HG03460 (cell line): ENCODE data around the gene ALOX12B.
"Not testable (repeated sequence)": the region's sequence is repeated elsewhere in the genome, so short reads cannot be mapped to it uniquely, and the experiment has no call there.

Experiments used
- ATAC-seq: cut with Tn5 transposase; IDR thresholded peaks from one replicate; pipeline ENCODE4 v1.9.1; 2021; ENCODE audit not compliant: unreplicated experiment

Gene ALOX12B

GRCh38 chr17:8067806-8068205, 19.7 kb downstream of the ALOX12B start:
- ATAC-seq = no peak

- ATAC-seq = no peak
These were observed 20.4 kb downstream of the ALOX12B start for GRCh38 chr17:8066841-8067775.

- ATAC-seq = no peak
These were observed 22.9 kb downstream of the ALOX12B start for GRCh38 chr17:8064561-8065019.

- no peak for ATAC-seq
These were observed 23.6 kb downstream of the ALOX12B start for GRCh38 chr17:8063761-8064534.

- no peak for ATAC-seq
These were observed 24.6 kb downstream of the ALOX12B start for GRCh38 chr17:8062807-8063483.

GRCh38 chr17:8062435-8062806, 25.1 kb downstream of the ALOX12B start:
- no peak for ATAC-seq

GRCh38 chr17:8061851-8062250, 25.7 kb downstream of the ALOX12B start:
- not testable (repeated sequence) for ATAC-seq

GRCh38 chr17:8060274-8060673, 27.2 kb downstream of the ALOX12B start:
- ATAC-seq = no peak

GRCh38 chr17:8059131-8059530, 28.4 kb downstream of the ALOX12B start:
- ATAC-seq = no peak

- ATAC-seq = no peak
These were observed 29.8 kb downstream of the ALOX12B start for GRCh38 chr17:8057691-8058114.

- ATAC-seq = no peak
These were observed 30.4 kb downstream of the ALOX12B start for GRCh38 chr17:8056976-8057625.

- ATAC-seq = peak; percentile 43
These were observed 31.1 kb downstream of the ALOX12B start for GRCh38 chr17:8056232-8056975.

- ATAC-seq = no peak
These were observed 31.7 kb downstream of the ALOX12B start for GRCh38 chr17:8055851-8056231.

- no peak for ATAC-seq
These were observed 33.9 kb downstream of the ALOX12B start for GRCh38 chr17:8053600-8053999.

GRCh38 chr17:8052256-8053252, 35.0 kb downstream of the ALOX12B start:
- ATAC-seq = no peak

GRCh38 chr17:8051831-8052230, 35.7 kb downstream of the ALOX12B start:
- ATAC-seq = no peak

GRCh38 chr17:8048736-8049135, 38.8 kb downstream of the ALOX12B start:
- no peak for ATAC-seq

GRCh38 chr17:8048236-8048635, 39.3 kb downstream of the ALOX12B start:
- no peak for ATAC-seq

- no peak for ATAC-seq
These were observed 39.8 kb downstream of the ALOX12B start for GRCh38 chr17:8047769-8048110.
